B cell (primary cell): ENCODE data around the gene TPST1. TPM values are rescaled to one million over a fixed set of nuclear protein-coding genes. Genes with fewer than 3 reads are reported as not detected.

ENCODE experiments used
- ATAC-seq: fragments of 200-7000 bp; cut with Tn5 transposase; one replicate; pipeline ENCODE4 v1.10.0; 2021; ENCODE audit warnings: low read depth, mild to moderate bottlenecking, moderate number of reproducible peaks, moderate library complexity
- CTCF ChIA-PET: fragments of 350-600 bp; sonication (Branson Sonifier 250); formaldehyde crosslinking; loops from one replicate; lab custom pipeline; 2021; ENCODE audit warnings: antibody characterized with exemption, inconsistent platforms; lab: Charles Lee
- POLR2A ChIA-PET: fragments of 350-600 bp; sonication (Branson Sonifier 250); formaldehyde crosslinking; loops from one replicate; lab custom pipeline; 2021; ENCODE audit warnings: antibody characterized with exemption; lab: Charles Lee
- DNase-seq: peaks from one replicate; pipeline ENCODE4 v3.0.0; 2013
- H2AFZ ChIP-seq: 2 replicates; pipeline ENCODE4 v1.6.1; 2012; ENCODE audit warnings: mild to moderate bottlenecking, low read depth, low read length; ENCODE audit not compliant: insufficient read depth, poor library complexity, severe bottlenecking
- H3K27ac ChIP-seq, 2 donors: 1 replicate in 1 of 2; 2 replicates in 1 of 2; pipeline ENCODE4 v1.5.1; 2012 to 2013; ENCODE audit warnings: low read length in 2 of 2, mild to moderate bottlenecking in 2 of 2, moderate library complexity in 1 of 2
- H3K27me3 ChIP-seq, 4 experiments: fragments of 200-600 bp in 1 of 4; sonication (generic) in 1 of 4; replicated peaks in 1 of 4; 1 replicate in 2 of 4; 2 replicates in 2 of 4; pipeline versions ENCODE4 v1.6.1 to v1.7.0; 2013 to 2016; ENCODE audit warnings: low read length in 3 of 4, mild to moderate bottlenecking in 2 of 4, mixed read lengths in 1 of 4, moderate library complexity in 1 of 4; ENCODE audit not compliant: insufficient read depth in 4 of 4, control insufficient read depth in 3 of 4; ENCODE audit errors: control extremely low read depth in 1 of 4
- H3K36me3 ChIP-seq, 2 experiments: replicated peaks in 1 of 2; 1 replicate in 1 of 2; 2 replicates in 1 of 2; pipeline versions ENCODE4 v1.6.1 to v1.7.1; 2013; ENCODE audit warnings: low read length in 1 of 2; ENCODE audit not compliant: insufficient read depth in 2 of 2, control insufficient read depth in 1 of 2; ENCODE audit errors: control extremely low read depth in 1 of 2, extremely low read depth in 1 of 2
- H3K4me1 ChIP-seq, 2 donors: fragments of 200-600 bp in 1 of 2; sonication (generic) in 1 of 2; 1 replicate in 1 of 2; 2 replicates in 1 of 2; pipeline versions ENCODE4 v1.5.1 to v1.6.1; 2013 to 2017; ENCODE audit warnings: low read length in 2 of 2; ENCODE audit not compliant: control insufficient read depth in 2 of 2, insufficient read depth in 2 of 2
- H3K4me2 ChIP-seq: replicated peaks from 2 replicates; pipeline ENCODE3; 2012; ENCODE audit warnings: mild to moderate bottlenecking, low read depth, low read length; ENCODE audit not compliant: poor library complexity, severe bottlenecking
- H3K4me3 ChIP-seq, 5 experiments: fragments of 200-600 bp in 1 of 5; sonication (generic) in 1 of 5; 1 replicate in 3 of 5; 2 replicates in 2 of 5; pipeline versions ENCODE4 v1.5.1 to v1.7.0; 2011 to 2016; ENCODE audit warnings: low read length in 4 of 5, mild to moderate bottlenecking in 4 of 5, low read depth in 2 of 5, control low read depth in 1 of 5, moderate library complexity in 1 of 5; ENCODE audit not compliant: insufficient read depth in 1 of 5; ENCODE audit errors: control extremely low read depth in 1 of 5, extremely low read depth in 1 of 5
- H3K79me2 ChIP-seq: fragments of 200-600 bp; sonication (generic); one replicate; pipeline ENCODE4 v1.6.0; 2016; ENCODE audit warnings: low read length; ENCODE audit not compliant: control insufficient read depth, insufficient read depth
- H3K9ac ChIP-seq: fragments of 200-600 bp; sonication (generic); 2 replicates; pipeline ENCODE4 v1.6.1; 2017; ENCODE audit warnings: mild to moderate bottlenecking, low read length, moderate library complexity
- H3K9me3 ChIP-seq, 3 donors: one replicate each; pipeline versions ENCODE4 v1.6.1 to v1.7.1; 2013; ENCODE audit warnings: low read length in 2 of 3; ENCODE audit not compliant: control insufficient read depth in 2 of 3, insufficient read depth in 1 of 3; ENCODE audit errors: control extremely low read depth in 1 of 3
- H4K20me1 ChIP-seq: 2 replicates; pipeline ENCODE4 v1.6.0; 2012; ENCODE audit warnings: mild to moderate bottlenecking, low read length; ENCODE audit not compliant: insufficient read depth, control insufficient read depth, poor library complexity, severe bottlenecking
- H3K27ac Mint-ChIP-seq: one replicate; pipeline ENCODE4 v1.8.0; 2021; ENCODE audit warnings: mixed read lengths
- H3K27me3 Mint-ChIP-seq: one replicate; pipeline ENCODE4 v1.8.0; 2021; ENCODE audit warnings: mixed read lengths
- H3K4me1 Mint-ChIP-seq: one replicate; pipeline ENCODE4 v1.8.0; 2021; ENCODE audit warnings: mixed read lengths
- H3K4me3 Mint-ChIP-seq: one replicate; pipeline ENCODE4 v1.8.0; 2021; ENCODE audit warnings: mixed read lengths
- H3K9me3 Mint-ChIP-seq: one replicate; pipeline ENCODE4 v1.8.0; 2022; ENCODE audit warnings: mixed read lengths; ENCODE audit not compliant: insufficient read depth
- CTCF ChIP-seq: fragments of 200-600 bp; IDR thresholded peaks from one replicate; pipeline ENCODE4 v1.8.0; 2022; ENCODE audit warnings: antibody characterized with exemption, mild to moderate bottlenecking
- EZH2 ChIP-seq: IDR thresholded peaks from 2 replicates; pipeline ENCODE4 v1.6.1; 2012; ENCODE audit warnings: borderline replicate concordance, low read depth, mild to moderate bottlenecking, moderate library complexity, low read length; ENCODE audit not compliant: insufficient read depth, poor library complexity, severe bottlenecking
- WGBS: methylation state at CpG from one replicate; pipeline ENCODE4 v1.1.5; 2013; ENCODE audit warnings: missing lambda C conversion rate; ENCODE audit not compliant: insufficient coverage; 5-methylcytosine and 5-hydroxymethylcytosine counted together
- intact Hi-C: fragments of 100-400 bp; cut with micrococcal nuclease; formaldehyde crosslinking; loops from one replicate; pipeline ENCODE4 v1.10.0; 2022
- polyA plus RNA-seq: library from polyadenylated mRNA; depleted of rRNA; stranded (reverse); fragments of >200 nt; gene quantifications from 2 replicates; pipeline ENCODE4 v1.2.3, GENCODE V29; 2012
- total RNA-seq, 2 donors: library from RNA; stranded (reverse); fragments of 120-200 nt in 1 of 2; gene quantifications; 1 replicate in 1 of 2; 2 replicates in 1 of 2; pipeline versions ENCODE4 v1.2.3 to v1.2.4, GENCODE V29; 2013 to 2022

TPST1 gene
- total and polyA plus RNA-seq, 2 donors (not counting 1 experiment from before 2014, with no cell fraction given): 13.0 to 17.0 TPM

- no peaks in the 10 kb centered on the region for H3K36me3 ChIP-seq
- ATAC-seq: no peak
- H3K4me1 ChIP-seq: no peaks in the 10 kb centered on the region
- H3K27ac Mint-ChIP-seq: no peak overlapping the region
- no peak overlapping the region for H3K4me3 ChIP-seq
- H4K20me1 ChIP-seq: no peaks in the 10 kb centered on the region
- 90% methylated on average over 6 of the region's 8 CpGs for WGBS
- H3K4me2 ChIP-seq: no peak overlapping the region
- H2AFZ ChIP-seq: no peak overlapping the region
- no peaks in the 10 kb centered on the region for H3K27me3 ChIP-seq
- peaks cover 3% of the 10 kb centered on the region for H3K9me3 Mint-ChIP-seq
- no peak overlapping the region for H3K27ac ChIP-seq
- TF ChIP-seq EZH2: no peak
- TF ChIP-seq CTCF: no peak
- H3K9ac ChIP-seq: no peak overlapping the region
- H3K4me3 Mint-ChIP-seq: no peak overlapping the region
- peaks cover 0 to 11% (median 0%) of the 10 kb centered on the region in 3 donors for H3K9me3 ChIP-seq
- CTCF ChIA-PET: no interaction called here
- H3K4me1 Mint-ChIP-seq: no peaks in the 10 kb centered on the region
- H3K79me2 ChIP-seq: no peaks in the 10 kb centered on the region
- DNase-seq: no peak
- POLR2A ChIA-PET: no interaction called here
- peaks cover 8% of the 10 kb centered on the region for H3K27me3 Mint-ChIP-seq
- intact Hi-C loops: no loop called here
These were observed 19.4 kb upstream of the TPST1 start for GRCh38 chr7:66185680-66186187.

GRCh38 chr7:66186991-66187390 lies 18.1 kb upstream of the TPST1 start:
- H3K36me3 ChIP-seq: no peaks in the 10 kb centered on the region
- POLR2A ChIA-PET: no interaction called here
- H3K4me2 ChIP-seq: no peak overlapping the region

More at GRCh38 chr7:66186991-66187390, 18.1 kb upstream of the TPST1 start:
- intact Hi-C loops: no loop called here
- Histone ChIP-seq H3K27me3 (no peaks in the 10 kb centered on the region), H4K20me1 (no peaks in the 10 kb centered on the region), H3K27ac (no peak overlapping the region), H3K79me2 (no peaks in the 10 kb centered on the region), H3K4me1 (no peaks in the 10 kb centered on the region), H3K9ac (no peak overlapping the region), H3K4me3 (no peak overlapping the region), H3K9me3 (peaks cover 0 to 11% (median 0%) of the 10 kb centered on the region in 3 donors), H2AFZ (no peak overlapping the region)
- DNase-seq: no peak
- 96% methylated on average over 3 of the region's 4 CpGs for WGBS
- Mint-ChIP-seq H3K4me1 (no peaks in the 10 kb centered on the region), H3K4me3 (no peak overlapping the region), H3K27me3 (peaks cover 8% of the 10 kb centered on the region), H3K9me3 (peaks cover 3% of the 10 kb centered on the region), H3K27ac (no peak overlapping the region)
- TF ChIP-seq CTCF (no peak), EZH2 (no peak)
- no peak for ATAC-seq
- CTCF ChIA-PET: no interaction called here
